Ammon's horn (tissue), 1 donor: ENCODE data around the gene C1QTNF1.
"Not testable (repeated sequence)": the region's sequence is repeated elsewhere in the genome, so short reads cannot be mapped to it uniquely, and the experiment has no call there.

Experiments used
- DNase-seq: peaks from one replicate; pipeline ENCODE4 v3.0.0-alpha.2; 2016; ENCODE audit warnings: low spot score

The C1QTNF1 gene

GRCh38 chr17:79024901-79025737, 1.1 kb downstream of the C1QTNF1 start:
- DNase-seq: no peak

GRCh38 chr17:79026376-79027273, 2.7 kb downstream of the C1QTNF1 start:
- no peak for DNase-seq

GRCh38 chr17:79027274-79027924, 3.4 kb downstream of the C1QTNF1 start:
- no peak for DNase-seq

- no peak for DNase-seq
Measured at GRCh38 chr17:79027925-79028491, 4.0 kb downstream of the C1QTNF1 start.

- DNase-seq: no peak
Measured at GRCh38 chr17:79028496-79029326, 4.7 kb downstream of the C1QTNF1 start.

GRCh38 chr17:79029327-79030009, 5.5 kb downstream of the C1QTNF1 start:
- DNase-seq: no peak

- DNase-seq: not testable (repeated sequence)
Measured at GRCh38 chr17:79030636-79031035, 6.7 kb downstream of the C1QTNF1 start.

- no peak for DNase-seq
Measured at GRCh38 chr17:79031996-79032875, 8.3 kb downstream of the C1QTNF1 start.

GRCh38 chr17:79033046-79033616, 9.2 kb downstream of the C1QTNF1 start:
- DNase-seq: no peak

GRCh38 chr17:79033741-79034501, 10.0 kb downstream of the C1QTNF1 start:
- peak; percentile 84 for DNase-seq

GRCh38 chr17:79034931-79035485, 11.0 kb downstream of the C1QTNF1 start:
- no peak for DNase-seq

- no peak for DNase-seq
Measured at GRCh38 chr17:79035686-79036085, 11.7 kb downstream of the C1QTNF1 start.

- no peak for DNase-seq
Measured at GRCh38 chr17:79036181-79036580, 12.2 kb downstream of the C1QTNF1 start.

GRCh38 chr17:79036596-79036995, 12.6 kb downstream of the C1QTNF1 start:
- DNase-seq: no peak

GRCh38 chr17:79038545-79039135, 14.7 kb downstream of the C1QTNF1 start:
- no peak for DNase-seq

GRCh38 chr17:79039171-79039570, 15.2 kb downstream of the C1QTNF1 start:
- no peak for DNase-seq

GRCh38 chr17:79039886-79040285, 15.9 kb downstream of the C1QTNF1 start:
- no peak for DNase-seq
